GM18873 (cell line): ENCODE data around the gene PLD4.
"Not testable (repeated sequence)": the region's sequence is repeated elsewhere in the genome, so short reads cannot be mapped to it uniquely, and the experiment has no call there.

Experiments used
- ATAC-seq: cut with Tn5 transposase; IDR thresholded peaks from one replicate; pipeline ENCODE4 v1.9.1; 2021; ENCODE audit warnings: mild to moderate bottlenecking, moderate library complexity, moderate number of reproducible peaks; ENCODE audit not compliant: unreplicated experiment, low FRiP score

Gene PLD4

GRCh38 chr14:104885973-104886689 lies 38.5 kb upstream of the PLD4 start:
- no peak for ATAC-seq

GRCh38 chr14:104886690-104887622 lies 37.7 kb upstream of the PLD4 start:
- ATAC-seq, result no peak

GRCh38 chr14:104887623-104888488 lies 36.8 kb upstream of the PLD4 start:
- no peak for ATAC-seq

GRCh38 chr14:104888489-104889374 lies 35.9 kb upstream of the PLD4 start:
- ATAC-seq, result no peak

GRCh38 chr14:104889375-104889757 lies 35.3 kb upstream of the PLD4 start:
- ATAC-seq, result no peak

GRCh38 chr14:104890292-104890691 lies 34.4 kb upstream of the PLD4 start:
- ATAC-seq, result not testable (repeated sequence)

- ATAC-seq, result no peak
Measured at GRCh38 chr14:104891121-104891551, 33.5 kb upstream of the PLD4 start.

GRCh38 chr14:104891664-104892530 lies 32.8 kb upstream of the PLD4 start:
- no peak for ATAC-seq

- ATAC-seq, result no peak
Measured at GRCh38 chr14:104892531-104893434, 31.9 kb upstream of the PLD4 start.

- no peak for ATAC-seq
Measured at GRCh38 chr14:104893435-104894207, 31.1 kb upstream of the PLD4 start.

- ATAC-seq, result no peak
Measured at GRCh38 chr14:104894331-104895206, 30.1 kb upstream of the PLD4 start.

- no peak for ATAC-seq
Measured at GRCh38 chr14:104895207-104895785, 29.4 kb upstream of the PLD4 start.

- ATAC-seq, result no peak
Measured at GRCh38 chr14:104895786-104896661, 28.7 kb upstream of the PLD4 start.

GRCh38 chr14:104897330-104898194 lies 27.1 kb upstream of the PLD4 start:
- no peak for ATAC-seq
